NCI-H2227 (cell line): Measurements from ENCODE around the gene TNRC18.
"Not testable (repeated sequence)": the region's sequence is repeated elsewhere in the genome, so short reads cannot be mapped to it uniquely, and the experiment has no call there.

Experiments
- DNase-seq: peaks from one replicate; lab custom pipeline; 2025; ENCODE audit not compliant: unreplicated experiment; lab: John Stamatoyannopoulos, UW

The TNRC18 gene

GRCh38 chr7:5278766-5279165, 144.9 kb downstream of the TNRC18 start:
- DNase-seq, result no peak

GRCh38 chr7:5276611-5277010, 147.0 kb downstream of the TNRC18 start:
- DNase-seq, result no peak

- not testable (repeated sequence) for DNase-seq
Measured at GRCh38 chr7:5276123-5276522, 147.5 kb downstream of the TNRC18 start.

- peak; percentile 10 for DNase-seq
Measured at GRCh38 chr7:5275510-5275909, 148.1 kb downstream of the TNRC18 start.

GRCh38 chr7:5274985-5275431, 148.6 kb downstream of the TNRC18 start:
- DNase-seq, result not testable (repeated sequence)

- no peak for DNase-seq
Measured at GRCh38 chr7:5274441-5274840, 149.2 kb downstream of the TNRC18 start.

GRCh38 chr7:5273831-5274405, 149.7 kb downstream of the TNRC18 start:
- DNase-seq, result not testable (repeated sequence)

GRCh38 chr7:5270788-5271187, 152.8 kb downstream of the TNRC18 start:
- DNase-seq, result no peak

GRCh38 chr7:5269992-5270657, 153.5 kb downstream of the TNRC18 start:
- not testable (repeated sequence) for DNase-seq

GRCh38 chr7:5267829-5268228, 155.8 kb downstream of the TNRC18 start:
- DNase-seq, result not testable (repeated sequence)

- peak; percentile 69 for DNase-seq
Measured at GRCh38 chr7:5266191-5267028, 157.2 kb downstream of the TNRC18 start.

GRCh38 chr7:5265320-5266190, 158.1 kb downstream of the TNRC18 start:
- no peak for DNase-seq

- DNase-seq, result peak; percentile 37
Measured at GRCh38 chr7:5263066-5263465, 160.6 kb downstream of the TNRC18 start.

- not testable (repeated sequence) for DNase-seq
Measured at GRCh38 chr7:5260530-5261068, 163.0 kb downstream of the TNRC18 start.
